ENCODE measurements around the gene KRTAP4-11.

DNA sequence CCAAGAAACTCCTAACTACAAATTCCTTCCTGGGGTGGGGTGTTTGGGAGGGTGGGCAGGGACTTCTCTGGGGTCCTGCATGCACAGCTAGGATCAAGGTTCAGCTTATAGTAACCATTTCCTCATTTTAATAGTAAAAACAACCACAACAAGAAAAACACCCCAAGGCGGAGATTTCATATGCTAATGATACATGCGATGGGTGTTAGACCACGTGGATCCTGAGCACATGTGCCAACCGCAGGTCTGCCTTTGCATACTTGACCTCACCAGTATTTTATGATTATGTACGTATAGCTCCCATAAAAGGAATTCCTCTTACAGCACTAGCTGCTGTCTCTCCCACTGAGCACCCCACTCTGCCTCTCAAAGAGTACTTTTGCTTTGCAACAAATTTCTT, 1.9 kb downstream of the KRTAP4-11 start:
- TF ChIP-seq JUND (IDR thresholded peaks at IDR 0.05): no peak
- TF ChIP-seq, protein P1, sequence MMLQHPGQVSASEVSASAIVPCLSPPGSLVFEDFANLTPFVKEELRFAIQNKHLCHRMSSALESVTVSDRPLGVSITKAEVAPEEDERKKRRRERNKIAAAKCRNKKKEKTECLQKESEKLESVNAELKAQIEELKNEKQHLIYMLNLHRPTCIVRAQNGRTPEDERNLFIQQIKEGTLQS (IDR thresholded peaks at IDR 0.05): no peak
- TF ChIP-seq, protein P2, sequence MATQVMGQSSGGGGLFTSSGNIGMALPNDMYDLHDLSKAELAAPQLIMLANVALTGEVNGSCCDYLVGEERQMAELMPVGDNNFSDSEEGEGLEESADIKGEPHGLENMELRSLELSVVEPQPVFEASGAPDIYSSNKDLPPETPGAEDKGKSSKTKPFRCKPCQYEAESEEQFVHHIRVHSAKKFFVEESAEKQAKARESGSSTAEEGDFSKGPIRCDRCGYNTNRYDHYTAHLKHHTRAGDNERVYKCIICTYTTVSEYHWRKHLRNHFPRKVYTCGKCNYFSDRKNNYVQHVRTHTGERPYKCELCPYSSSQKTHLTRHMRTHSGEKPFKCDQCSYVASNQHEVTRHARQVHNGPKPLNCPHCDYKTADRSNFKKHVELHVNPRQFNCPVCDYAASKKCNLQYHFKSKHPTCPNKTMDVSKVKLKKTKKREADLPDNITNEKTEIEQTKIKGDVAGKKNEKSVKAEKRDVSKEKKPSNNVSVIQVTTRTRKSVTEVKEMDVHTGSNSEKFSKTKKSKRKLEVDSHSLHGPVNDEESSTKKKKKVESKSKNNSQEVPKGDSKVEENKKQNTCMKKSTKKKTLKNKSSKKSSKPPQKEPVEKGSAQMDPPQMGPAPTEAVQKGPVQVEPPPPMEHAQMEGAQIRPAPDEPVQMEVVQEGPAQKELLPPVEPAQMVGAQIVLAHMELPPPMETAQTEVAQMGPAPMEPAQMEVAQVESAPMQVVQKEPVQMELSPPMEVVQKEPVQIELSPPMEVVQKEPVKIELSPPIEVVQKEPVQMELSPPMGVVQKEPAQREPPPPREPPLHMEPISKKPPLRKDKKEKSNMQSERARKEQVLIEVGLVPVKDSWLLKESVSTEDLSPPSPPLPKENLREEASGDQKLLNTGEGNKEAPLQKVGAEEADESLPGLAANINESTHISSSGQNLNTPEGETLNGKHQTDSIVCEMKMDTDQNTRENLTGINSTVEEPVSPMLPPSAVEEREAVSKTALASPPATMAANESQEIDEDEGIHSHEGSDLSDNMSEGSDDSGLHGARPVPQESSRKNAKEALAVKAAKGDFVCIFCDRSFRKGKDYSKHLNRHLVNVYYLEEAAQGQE (IDR thresholded peaks at IDR 0.05; ENCODE audit: low read depth): no peak
- TF ChIP-seq, protein P3, sequence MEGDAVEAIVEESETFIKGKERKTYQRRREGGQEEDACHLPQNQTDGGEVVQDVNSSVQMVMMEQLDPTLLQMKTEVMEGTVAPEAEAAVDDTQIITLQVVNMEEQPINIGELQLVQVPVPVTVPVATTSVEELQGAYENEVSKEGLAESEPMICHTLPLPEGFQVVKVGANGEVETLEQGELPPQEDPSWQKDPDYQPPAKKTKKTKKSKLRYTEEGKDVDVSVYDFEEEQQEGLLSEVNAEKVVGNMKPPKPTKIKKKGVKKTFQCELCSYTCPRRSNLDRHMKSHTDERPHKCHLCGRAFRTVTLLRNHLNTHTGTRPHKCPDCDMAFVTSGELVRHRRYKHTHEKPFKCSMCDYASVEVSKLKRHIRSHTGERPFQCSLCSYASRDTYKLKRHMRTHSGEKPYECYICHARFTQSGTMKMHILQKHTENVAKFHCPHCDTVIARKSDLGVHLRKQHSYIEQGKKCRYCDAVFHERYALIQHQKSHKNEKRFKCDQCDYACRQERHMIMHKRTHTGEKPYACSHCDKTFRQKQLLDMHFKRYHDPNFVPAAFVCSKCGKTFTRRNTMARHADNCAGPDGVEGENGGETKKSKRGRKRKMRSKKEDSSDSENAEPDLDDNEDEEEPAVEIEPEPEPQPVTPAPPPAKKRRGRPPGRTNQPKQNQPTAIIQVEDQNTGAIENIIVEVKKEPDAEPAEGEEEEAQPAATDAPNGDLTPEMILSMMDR (IDR thresholded peaks at IDR 0.05 in 2 of 3, conservative IDR thresholded peaks at IDR 0.05 in 1 of 3; ENCODE audit: borderline replicate concordance in 1 of 3, insufficient read depth in 1 of 3, low read depth in 2 of 3, low read length in 2 of 3): no peak
- TF ChIP-seq POLR2AphosphoS5 (IDR thresholded peaks at IDR 0.05; ENCODE audit: low read depth, low read length): no peak
- no peak for TF ChIP-seq EZH2phosphoT487 (IDR thresholded peaks at IDR 0.05; ENCODE audit: borderline replicate concordance)
- no peak for TF ChIP-seq ZNF274 (IDR thresholded peaks at IDR 0.05; ENCODE audit: low read depth, low read length)
- TF ChIP-seq POLR2A (IDR thresholded peaks at IDR 0.05; ENCODE audit: borderline replicate concordance, extremely low read depth, insufficient read depth, insufficient read length): no peak
- TF ChIP-seq RAD21 (IDR thresholded peaks at IDR 0.05; ENCODE audit: low read depth): no peak
- TF ChIP-seq YY1 (IDR thresholded peaks at IDR 0.05; ENCODE audit: extremely low read depth, insufficient replicate concordance, low read depth, low read length): no peak
- TF ChIP-seq CEBPB (IDR thresholded peaks at IDR 0.05; ENCODE audit: low read depth): no peak
- no peak for TF ChIP-seq EZH2 (IDR thresholded peaks at IDR 0.05)
- no peak for TF ChIP-seq ELF1 (IDR thresholded peaks at IDR 0.05; ENCODE audit: borderline replicate concordance, low read depth)
